ENCODE data around the gene TNK2. TPM values are rescaled to one million over a fixed set of nuclear protein-coding genes. Genes with fewer than 3 reads are reported as not detected.

TNK2 gene
- total and polyA plus RNA-seq, 2 of the 13 experiments (the other 11 are each of a cell fraction or from before 2014, with no cell fraction given): 4.6 to 5.8 TPM

GRCh38 chr3:195850857-195851543 is 57.4 kb downstream of the TNK2 start (continued):
- TF ChIP-seq ARID5B (CRISPR knock-in tag; IDR thresholded peaks at IDR 0.05) (peak; percentile 56), MEF2D (CRISPR knock-in tag; IDR thresholded peaks at IDR 0.05) (no peak), ELF4 (CRISPR knock-in tag; IDR thresholded peaks at IDR 0.05; ENCODE audit: borderline replicate concordance) (no peak), NR2C2 (CRISPR knock-in tag; IDR thresholded peaks at IDR 0.05; ENCODE audit: borderline replicate concordance) (no peak), RFXAP (CRISPR knock-in tag; IDR thresholded peaks at IDR 0.05; ENCODE audit: borderline replicate concordance) (no peak), FOXA3 (CRISPR knock-in tag; IDR thresholded peaks at IDR 0.05) (peak; percentile 51; the same call in 1 of the 2 replicates), TBL1XR1 (IDR thresholded peaks at IDR 0.05; ENCODE audit: borderline replicate concordance, low read length, partially characterized antibody) (no peak), SP140L (CRISPR knock-in tag; IDR thresholded peaks at IDR 0.05; ENCODE audit: borderline replicate concordance) (no peak), CREB1 (IDR thresholded peaks at IDR 0.05) (no peak), CREB1 (CRISPR knock-in tag; IDR thresholded peaks at IDR 0.05) (no peak), ZNF512B (CRISPR knock-in tag; IDR thresholded peaks at IDR 0.05; ENCODE audit: borderline replicate concordance) (no peak), ZNF598 (CRISPR knock-in tag; IDR thresholded peaks at IDR 0.05; ENCODE audit: borderline replicate concordance) (0 out of 2 replicates have a peak, but pooled peaks have one; percentile 12), ATF7 (IDR thresholded peaks at IDR 0.05) (no peak), ATF7 (CRISPR knock-in tag; IDR thresholded peaks at IDR 0.05) (no peak; the same call in 1 of the 2 replicates), ZNF614 (CRISPR knock-in tag; IDR thresholded peaks at IDR 0.05; ENCODE audit: borderline replicate concordance) (peak; percentile 83; the same call in 1 of the 2 replicates), ZNF776 (CRISPR knock-in tag; IDR thresholded peaks at IDR 0.05) (0 out of 2 replicates have a peak, but pooled peaks have one; percentile 27), RARG (CRISPR knock-in tag; IDR thresholded peaks at IDR 0.05; ENCODE audit: low read depth) (no peak), IKZF1 (IDR thresholded peaks at IDR 0.05) (no peak), MED13 (CRISPR knock-in tag; IDR thresholded peaks at IDR 0.05) (no peak), PAXIP1 (CRISPR knock-in tag; conservative IDR thresholded peaks at IDR 0.05) (no peak)
